KMS-11 (cell line): ENCODE data around the gene BEX3.

Source experiments
- H2AFZ ChIP-seq: fragments of 200-600 bp; sonication (generic); 2 replicates; pipeline ENCODE4 v1.6.1; 2016; ENCODE audit warnings: antibody characterized with exemption, mixed run types, low read depth
- H3K27ac ChIP-seq: fragments of 200-600 bp; sonication (generic); 2 replicates; pipeline ENCODE4 v1.6.1; 2016; ENCODE audit warnings: mild to moderate bottlenecking, mixed run types
- H3K27me3 ChIP-seq: fragments of 200-600 bp; sonication (generic); 2 replicates; pipeline ENCODE4 v1.6.1; 2017; ENCODE audit warnings: mild to moderate bottlenecking, low read depth, mixed run types, moderate library complexity; ENCODE audit not compliant: insufficient read depth
- H3K36me3 ChIP-seq: fragments of 200-600 bp; sonication (generic); 2 replicates; pipeline ENCODE4 v1.6.1; 2017; ENCODE audit warnings: mild to moderate bottlenecking, mixed run types; ENCODE audit not compliant: insufficient read depth
- H3K4me1 ChIP-seq: fragments of 200-600 bp; sonication (generic); 2 replicates; pipeline ENCODE4 v1.6.1; 2016; ENCODE audit warnings: mild to moderate bottlenecking, low read depth, mixed run types; ENCODE audit not compliant: poor library complexity, severe bottlenecking
- H3K4me2 ChIP-seq: fragments of 200-600 bp; sonication (generic); 2 replicates; pipeline ENCODE4 v1.7.0; 2016; ENCODE audit warnings: mild to moderate bottlenecking, mixed run types
- H3K4me3 ChIP-seq: fragments of 200-600 bp; sonication (generic); IDR thresholded peaks from 2 replicates; pipeline ENCODE4 v1.6.1; 2017; ENCODE audit warnings: low read depth, low read length, mixed read lengths; ENCODE audit not compliant: insufficient read depth
- H3K79me2 ChIP-seq: fragments of 200-600 bp; sonication (generic); 2 replicates; pipeline ENCODE4 v1.6.1; 2016; ENCODE audit warnings: low read depth, mixed run types; ENCODE audit not compliant: insufficient read depth
- H3K9ac ChIP-seq: fragments of 200-600 bp; sonication (generic); 2 replicates; pipeline ENCODE4 v1.6.1; 2016; ENCODE audit warnings: mild to moderate bottlenecking, mixed run types
- H4K20me1 ChIP-seq: fragments of 200-600 bp; sonication (generic); 2 replicates; pipeline ENCODE4 v1.6.1; 2016; ENCODE audit warnings: mild to moderate bottlenecking, mixed run types; ENCODE audit not compliant: insufficient read depth
- CTCF ChIP-seq: fragments of 200-600 bp; sonication (generic); conservative IDR thresholded peaks from 2 replicates; pipeline ENCODE4 v1.6.1; 2017; ENCODE audit warnings: low read depth, mild to moderate bottlenecking, antibody characterized with exemption, low read length, moderate library complexity, mixed read lengths

Gene BEX3

GRCh38 chrX:103361798-103362197 is 14.5 kb upstream of the BEX3 start:
- Histone ChIP-seq H3K4me3 (no peak overlapping the region), H2AFZ (no peak overlapping the region), H3K9ac (no peak overlapping the region), H3K36me3 (no peaks in the 10 kb centered on the region), H4K20me1 (no peaks in the 10 kb centered on the region), H3K27ac (no peak overlapping the region), H3K4me1 (no peaks in the 10 kb centered on the region), H3K4me2 (no peak overlapping the region), H3K79me2 (no peaks in the 10 kb centered on the region), H3K27me3 (no peaks in the 10 kb centered on the region)
- TF ChIP-seq CTCF: no peak

- Histone ChIP-seq H3K27ac (no peak overlapping the region), H3K4me2 (no peak overlapping the region), H3K27me3 (no peaks in the 10 kb centered on the region), H3K4me1 (no peaks in the 10 kb centered on the region), H3K4me3 (no peak overlapping the region), H3K36me3 (no peaks in the 10 kb centered on the region), H2AFZ (no peak overlapping the region), H4K20me1 (no peaks in the 10 kb centered on the region), H3K79me2 (no peaks in the 10 kb centered on the region), H3K9ac (no peak overlapping the region)
- no peak for TF ChIP-seq CTCF
Observed at GRCh38 chrX:103362474-103362873, 13.9 kb upstream of the BEX3 start.

- H3K27ac ChIP-seq: no peak overlapping the region
- no peak overlapping the region for H3K4me3 ChIP-seq
- no peaks in the 10 kb centered on the region for H4K20me1 ChIP-seq
- TF ChIP-seq CTCF: no peak
- no peaks in the 10 kb centered on the region for H3K36me3 ChIP-seq
- H3K4me1 ChIP-seq: no peaks in the 10 kb centered on the region
- no peaks in the 10 kb centered on the region for H3K79me2 ChIP-seq
- H3K9ac ChIP-seq: no peak overlapping the region
- H3K27me3 ChIP-seq: no peaks in the 10 kb centered on the region
- no peak overlapping the region for H2AFZ ChIP-seq
- H3K4me2 ChIP-seq: no peak overlapping the region
Observed at GRCh38 chrX:103363046-103363445, 13.3 kb upstream of the BEX3 start.

GRCh38 chrX:103367502-103367901 is 8.8 kb upstream of the BEX3 start:
- H2AFZ ChIP-seq: no peak overlapping the region
- H3K27ac ChIP-seq: no peak overlapping the region
- H3K4me2 ChIP-seq: no peak overlapping the region

More at GRCh38 chrX:103367502-103367901, 8.8 kb upstream of the BEX3 start:
- no peak for TF ChIP-seq CTCF
- H3K4me3 ChIP-seq: no peak overlapping the region
- H3K79me2 ChIP-seq: no peaks in the 10 kb centered on the region
- no peaks in the 10 kb centered on the region for H3K36me3 ChIP-seq
- no peaks in the 10 kb centered on the region for H3K27me3 ChIP-seq
- H4K20me1 ChIP-seq: no peaks in the 10 kb centered on the region
- H3K9ac ChIP-seq: no peak overlapping the region
- no peaks in the 10 kb centered on the region for H3K4me1 ChIP-seq
